GM23338 (cell line): Measurements from ENCODE around the gene GFOD1. TPM values are rescaled to one million over a fixed set of nuclear protein-coding genes. Genes with fewer than 3 reads are reported as not detected.
A peak's percentile ranks its signal among the peaks of the same experiment; 100 is the strongest.

Experiments
- ATAC-seq: fragments of 200-7000 bp; cut with Tn5 transposase; 3 replicates; pipeline ENCODE4 v1.9.1; 2020
- DNase-seq: peaks from one replicate; pipeline ENCODE4 v3.0.0-alpha.2; 2015; ENCODE audit warnings: low spot score
- H2AFZ ChIP-seq: fragments of 200-600 bp; sonication (generic); 2 replicates; pipeline ENCODE4 v1.8.0; 2016; ENCODE audit warnings: antibody characterized with exemption, mild to moderate bottlenecking, moderate library complexity
- H3F3A ChIP-seq: fragments of 200-600 bp; sonication (generic); replicated peaks from 2 replicates; pipeline ENCODE4 v1.8.0; 2017; ENCODE audit warnings: antibody characterized with exemption, mixed run types, low read depth
- H3K27ac ChIP-seq: fragments of 200-600 bp; sonication (generic); 2 replicates; pipeline ENCODE4 v1.6.1; 2016; ENCODE audit warnings: low read depth
- H3K27me3 ChIP-seq: fragments of 200-600 bp; sonication (generic); 2 replicates; pipeline ENCODE4 v1.8.0; 2016; ENCODE audit warnings: mild to moderate bottlenecking, mixed run types, moderate library complexity; ENCODE audit not compliant: insufficient read depth
- H3K36me3 ChIP-seq: fragments of 200-600 bp; sonication (generic); 2 replicates; pipeline ENCODE4 v1.8.0; 2016; ENCODE audit warnings: mild to moderate bottlenecking; ENCODE audit not compliant: insufficient read depth
- H3K4me1 ChIP-seq: fragments of 200-600 bp; sonication (generic); 2 replicates; pipeline ENCODE4 v1.8.0; 2016; ENCODE audit warnings: mild to moderate bottlenecking, moderate library complexity; ENCODE audit not compliant: insufficient read depth
- H3K4me2 ChIP-seq: fragments of 200-600 bp; sonication (generic); 2 replicates; pipeline ENCODE4 v1.7.1; 2017; ENCODE audit warnings: mixed run types
- H3K4me3 ChIP-seq: fragments of 200-600 bp; sonication (generic); 2 replicates; pipeline ENCODE4 v1.6.1; 2016; ENCODE audit warnings: mixed run types
- H3K79me2 ChIP-seq: fragments of 200-600 bp; sonication (generic); replicated peaks from 2 replicates; pipeline ENCODE4 v1.8.0; 2017; ENCODE audit warnings: mild to moderate bottlenecking; ENCODE audit not compliant: insufficient read depth
- H3K9me2 ChIP-seq: fragments of 200-600 bp; sonication (generic); 2 replicates; pipeline ENCODE4 v1.8.0; 2017; ENCODE audit not compliant: insufficient read depth
- H4K20me1 ChIP-seq: fragments of 200-600 bp; sonication (generic); replicated peaks from 2 replicates; pipeline ENCODE4 v1.8.0; 2017; ENCODE audit warnings: mild to moderate bottlenecking; ENCODE audit not compliant: insufficient read depth
- H3K27ac Mint-ChIP-seq: 2 replicates; pipeline ENCODE4 v1.8.0; 2020; ENCODE audit warnings: inconsistent platforms, mild to moderate bottlenecking, moderate library complexity, mixed read lengths
- H3K27me3 Mint-ChIP-seq: 3 replicates; pipeline ENCODE4 v1.8.0; 2022; ENCODE audit warnings: low read depth, mild to moderate bottlenecking, moderate library complexity, mixed read lengths, inconsistent platforms; ENCODE audit not compliant: insufficient read depth, poor library complexity
- H3K36me3 Mint-ChIP-seq: 3 replicates; pipeline ENCODE4 v1.8.0; 2021; ENCODE audit warnings: low read depth, mild to moderate bottlenecking, inconsistent platforms, moderate library complexity, mixed read lengths
- H3K4me1 Mint-ChIP-seq: 3 replicates; pipeline ENCODE4 v1.8.0; 2020; ENCODE audit warnings: mild to moderate bottlenecking, inconsistent platforms, mixed read lengths
- H3K4me3 Mint-ChIP-seq: 3 replicates; pipeline ENCODE4 v1.8.0; 2021; ENCODE audit warnings: moderate library complexity, mild to moderate bottlenecking, inconsistent platforms, mixed read lengths
- H3K9me3 Mint-ChIP-seq: 3 replicates; pipeline ENCODE4 v1.8.0; 2020; ENCODE audit warnings: moderate library complexity, mild to moderate bottlenecking, inconsistent platforms, mixed read lengths
- CREB1 ChIP-seq: fragments of 250-450 bp; sonication (Bioruptor Pico); IDR thresholded peaks from 2 replicates; pipeline ENCODE4 v1.5.0; 2020; ENCODE audit warnings: low read depth, mild to moderate bottlenecking, moderate library complexity
- CTCF ChIP-seq, 2 experiments: fragments of 200-600 bp in 1 of 2; sonication (generic) in 1 of 2; conservative IDR thresholded peaks; 2 replicates each; pipeline versions ENCODE4 v1.5.1 to v1.6.1; 2016 to 2017; ENCODE audit warnings: antibody characterized with exemption in 2 of 2, low read depth in 2 of 2, mild to moderate bottlenecking in 2 of 2, moderate library complexity in 1 of 2
- ETS1 ChIP-seq: IDR thresholded peaks from 2 replicates; pipeline ENCODE4 v1.6.1; 2016; ENCODE audit warnings: antibody characterized with exemption
- EZH2 ChIP-seq: fragments of 200-600 bp; sonication (generic); IDR thresholded peaks from one replicate; pipeline ENCODE4 v1.8.0; 2017; ENCODE audit warnings: antibody characterized with exemption, mild to moderate bottlenecking, low read depth; ENCODE audit not compliant: unreplicated experiment
- STAT1 ChIP-seq: IDR thresholded peaks from one replicate; pipeline ENCODE4 v1.6.1; 2016; ENCODE audit warnings: antibody characterized with exemption; ENCODE audit not compliant: unreplicated experiment
- polyA plus RNA-seq: library from polyadenylated mRNA; unstranded; fragments of >200 nt; fragmentation: Nextera tagmentation; extraction: Ambion mirVana; gene quantifications from 2 replicates; pipeline ENCODE4 v1.2.1, GENCODE V29; 2016
- total RNA-seq: library from RNA; depleted of rRNA; stranded (reverse); fragments of >200 nt; shearing (Covaris generic); gene quantifications from 2 replicates; pipeline ENCODE4 v1.2.3, GENCODE V29; 2014

Gene GFOD1
- total and polyA plus RNA-seq, 2 experiments from 2014 or later: 4.9 to 12.8 TPM

DNA sequence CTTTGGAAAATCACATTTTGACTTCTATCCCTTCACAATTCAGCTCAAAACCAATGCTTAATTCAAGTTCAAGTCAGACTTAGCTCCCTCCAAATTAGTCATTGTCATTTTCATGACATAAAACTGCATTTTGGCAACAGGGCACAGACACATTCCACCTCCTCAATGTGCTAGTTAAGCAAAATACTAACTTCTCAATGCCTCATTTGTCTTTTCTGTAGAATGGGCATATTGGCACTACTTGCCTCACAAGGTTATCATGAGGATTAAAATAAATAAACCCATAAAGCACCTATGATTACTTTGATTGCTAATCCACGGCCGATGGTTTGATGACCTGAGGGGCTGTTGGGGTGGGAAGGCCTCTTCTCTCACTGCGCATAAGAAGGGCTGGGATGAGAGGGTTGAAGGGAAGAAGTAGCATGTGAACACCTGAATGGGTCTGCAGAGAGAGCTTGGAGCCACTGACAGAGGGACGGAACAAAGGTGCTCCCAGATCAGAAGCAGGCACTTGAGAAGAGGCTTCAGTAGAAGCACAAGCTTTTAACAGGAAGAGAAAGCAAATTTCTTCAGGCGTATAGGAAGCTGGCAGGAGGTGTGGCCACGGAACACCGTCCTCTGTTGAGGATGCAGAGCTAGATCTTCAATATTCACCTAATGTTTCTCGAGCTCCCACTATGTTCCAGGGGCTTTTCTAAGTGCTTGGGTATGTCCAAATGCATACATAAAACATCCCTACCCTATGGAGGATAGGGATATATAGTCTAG lies 147.4 kb downstream of the GFOD1 start:
- ATAC-seq: no peak
- no peaks in the 10 kb centered on the region for H3F3A ChIP-seq
- H2AFZ ChIP-seq: no peak overlapping the region
- H3K79me2 ChIP-seq: no peaks in the 10 kb centered on the region
- no peak overlapping the region for H3K4me3 Mint-ChIP-seq
- H3K9me2 ChIP-seq: 0 out of 2 replicates have a peak, but pooled peaks cover 6% of the 10 kb centered on the region
- H3K36me3 Mint-ChIP-seq: no peaks in the 10 kb centered on the region; the same call in 2 of the 3 replicates
- H3K9me3 Mint-ChIP-seq: peaks cover 14% of the 10 kb centered on the region; the same call in 1 of the 3 replicates
- no peak overlapping the region for H3K4me2 ChIP-seq
- no peak overlapping the region for H3K4me3 ChIP-seq
- no peak overlapping the region for H3K27ac ChIP-seq
- no peaks in the 10 kb centered on the region for H3K36me3 ChIP-seq
- H3K27me3 Mint-ChIP-seq: peaks cover 14% of the 10 kb centered on the region
- H3K27me3 ChIP-seq: no peaks in the 10 kb centered on the region
- DNase-seq: no peak
- no peaks in the 10 kb centered on the region; the same call in 1 of the 2 replicates for H3K4me1 ChIP-seq
- peaks cover 14% of the 10 kb centered on the region for H3K4me1 Mint-ChIP-seq
- H4K20me1 ChIP-seq: no peaks in the 10 kb centered on the region
- TF ChIP-seq ETS1 (no peak), CTCF (conservative IDR thresholded peaks at IDR 0.05; ENCODE audit: low read depth in 2 of 2) (no peak), EZH2 (no peak)
- no peak overlapping the region for H3K27ac Mint-ChIP-seq

- peaks cover 13% of the 10 kb centered on the region for H3K27me3 Mint-ChIP-seq
- TF ChIP-seq ETS1 (no peak), STAT1 (no peak), CREB1 (CRISPR knock-in tag) (no peak)
- no peak for ATAC-seq
Observed at GRCh38 chr6:13338038-13338437, 149.4 kb downstream of the GFOD1 start.

More at GRCh38 chr6:13338038-13338437, 149.4 kb downstream of the GFOD1 start:
- no peaks in the 10 kb centered on the region; the same call in 2 of the 3 replicates for H3K36me3 Mint-ChIP-seq
- Histone ChIP-seq H3K4me1 (no peaks in the 10 kb centered on the region; the same call in 1 of the 2 replicates), H2AFZ (peak overlapping the region; percentile 63; the same call in 1 of the 2 replicates), H3K79me2 (no peaks in the 10 kb centered on the region), H3K9me2 (0 out of 2 replicates have a peak, but pooled peaks cover 6% of the 10 kb centered on the region), H3K36me3 (no peaks in the 10 kb centered on the region), H3K4me2 (no peak overlapping the region), H3K27me3 (no peaks in the 10 kb centered on the region), H3K27ac (no peak overlapping the region), H3F3A (no peaks in the 10 kb centered on the region), H3K4me3 (no peak overlapping the region), H4K20me1 (no peaks in the 10 kb centered on the region)
- peaks cover 14% of the 10 kb centered on the region; the same call in 1 of the 3 replicates for H3K9me3 Mint-ChIP-seq
- no peak overlapping the region for H3K4me3 Mint-ChIP-seq
- no peak for DNase-seq
- H3K4me1 Mint-ChIP-seq: peaks cover 14% of the 10 kb centered on the region
- H3K27ac Mint-ChIP-seq: no peak overlapping the region
